Loucy (cell line): ENCODE results near the gene PROSER3.

ENCODE experiments used
- H2AFZ ChIP-seq: fragments of 200-600 bp; sonication (generic); 2 replicates; pipeline ENCODE4 v1.6.0; 2016; ENCODE audit warnings: antibody characterized with exemption, mild to moderate bottlenecking, low read length, moderate library complexity
- H3F3A ChIP-seq: fragments of 200-600 bp; 2 replicates; pipeline ENCODE4 v1.6.0; 2016; ENCODE audit warnings: antibody characterized with exemption, low read depth, mild to moderate bottlenecking
- H3K27me3 ChIP-seq: fragments of 200-600 bp; sonication (generic); 2 replicates; pipeline ENCODE4 v1.6.1; 2014; ENCODE audit warnings: low read length, mild to moderate bottlenecking; ENCODE audit not compliant: insufficient read depth, poor library complexity, severe bottlenecking
- H3K36me3 ChIP-seq: fragments of 200-600 bp; sonication (generic); 2 replicates; pipeline ENCODE4 v1.6.1; 2016; ENCODE audit warnings: low read length; ENCODE audit not compliant: insufficient read depth
- H3K4me1 ChIP-seq: fragments of 200-600 bp; sonication (generic); 2 replicates; pipeline ENCODE4 v1.5.1; 2014; ENCODE audit warnings: low read length, mild to moderate bottlenecking; ENCODE audit not compliant: insufficient read depth, poor library complexity, severe bottlenecking
- H3K4me2 ChIP-seq: fragments of 200-600 bp; sonication (generic); 2 replicates; pipeline ENCODE4 v1.6.0; 2014; ENCODE audit warnings: antibody characterized with exemption, low read length, low read depth, mild to moderate bottlenecking; ENCODE audit not compliant: poor library complexity, severe bottlenecking
- H3K4me3 ChIP-seq: fragments of 200-600 bp; sonication (generic); 2 replicates; pipeline ENCODE4 v1.5.1; 2014; ENCODE audit warnings: low read length, mild to moderate bottlenecking, mixed read lengths; ENCODE audit not compliant: poor library complexity, severe bottlenecking
- H3K79me2 ChIP-seq: fragments of 200-600 bp; sonication (generic); 2 replicates; pipeline ENCODE4 v1.6.1; 2014; ENCODE audit warnings: low read length; ENCODE audit not compliant: insufficient read depth
- H3K9ac ChIP-seq: fragments of 200-600 bp; sonication (generic); 2 replicates; pipeline ENCODE4 v1.6.0; 2014; ENCODE audit warnings: mild to moderate bottlenecking, low read depth, low read length, moderate library complexity; ENCODE audit not compliant: poor library complexity, severe bottlenecking
- H3K9me2 ChIP-seq: fragments of 200-600 bp; sonication (generic); replicated peaks from 2 replicates; pipeline ENCODE4 v1.6.1; 2016; ENCODE audit warnings: low read depth, low read length, mixed read lengths
- H3K9me3 ChIP-seq: fragments of 200-600 bp; sonication (generic); 2 replicates; pipeline ENCODE4 v1.6.1; 2014; ENCODE audit warnings: mild to moderate bottlenecking, antibody characterized with exemption, low read length, low read depth; ENCODE audit not compliant: insufficient read depth
- H4K20me1 ChIP-seq: fragments of 200-600 bp; sonication (generic); 2 replicates; pipeline ENCODE4 v1.6.0; 2014; ENCODE audit warnings: antibody characterized with exemption, low read length, mild to moderate bottlenecking; ENCODE audit not compliant: insufficient read depth, poor library complexity, severe bottlenecking
- EZH2phosphoT487 ChIP-seq: fragments of 200-600 bp; IDR thresholded peaks from 2 replicates; pipeline ENCODE4 v1.6.1; 2018; ENCODE audit warnings: antibody characterized with exemption, mild to moderate bottlenecking, moderate library complexity, borderline replicate concordance
- TF ChIP-seq, protein P1 (sequence below): fragments of 200-600 bp; sonication (generic); conservative IDR thresholded peaks from 2 replicates; pipeline ENCODE4 v1.5.1; 2014; ENCODE audit warnings: mild to moderate bottlenecking, antibody characterized with exemption, low read length

PROSER3 gene

DNA sequence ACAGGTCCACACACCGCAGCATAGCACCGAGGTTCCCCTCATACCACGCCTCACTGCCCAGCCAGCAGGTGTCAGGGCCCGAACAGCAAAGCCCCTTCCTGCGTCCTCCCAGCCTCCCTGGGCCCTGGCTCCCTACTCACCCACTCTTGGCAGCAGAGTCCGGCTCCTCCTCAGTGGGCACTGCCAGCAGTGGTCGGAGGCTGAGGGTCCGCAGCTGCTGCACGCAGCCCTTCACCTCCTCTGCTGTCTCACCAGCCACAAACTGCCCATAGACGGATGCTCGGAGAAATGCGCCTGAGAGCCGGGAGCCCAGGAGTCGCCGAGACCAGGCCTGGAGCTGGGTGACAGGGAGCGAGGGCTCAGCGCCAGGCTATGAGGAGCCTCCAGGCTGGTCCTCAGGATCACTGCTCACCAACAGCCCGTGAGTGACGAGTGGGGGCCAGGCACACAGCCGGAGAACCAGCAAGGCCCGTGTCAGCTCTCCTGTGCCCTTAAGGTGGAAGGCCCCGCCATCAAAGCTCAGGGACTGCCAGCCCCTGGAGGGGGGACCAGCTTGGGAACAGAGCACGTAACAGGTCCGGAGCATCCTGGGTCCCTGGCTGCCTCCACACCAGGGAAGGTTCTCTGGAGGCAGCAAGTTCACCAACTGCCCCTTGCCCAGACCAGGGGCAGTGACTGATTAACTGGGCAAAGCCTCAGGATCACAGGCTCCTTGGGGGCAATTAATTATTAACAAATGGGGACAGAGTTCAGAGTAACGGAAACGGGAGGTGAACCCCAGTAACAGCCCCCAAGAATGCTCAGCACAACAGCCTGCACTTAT lies 54.5 kb downstream of the PROSER3 start, which contains the start of gene PRODH2:
PRODH2 (minus strand) TSS at position 626 of the 823 bp plus-strand sequence; CDS start at position 586, 40 bp downstream.
- Histone ChIP-seq H3F3A (no peaks in the 10 kb centered on the region), H2AFZ (no peak within 1 kb of the TSS), H3K36me3 (no peaks in the 10 kb centered on the region), H3K79me2 (no peaks in the 10 kb centered on the region), H3K9ac (no peak within 1 kb of the TSS), H4K20me1 (no peaks in the 10 kb centered on the region), H3K4me3 (no peak within 1 kb of the TSS), H3K27me3 (no peaks in the 10 kb centered on the region), H3K4me1 (no peaks in the 10 kb centered on the region), H3K9me3 (no peaks in the 10 kb centered on the region), H3K9me2 (no peaks in the 10 kb centered on the region), H3K4me2 (no peak within 1 kb of the TSS)
- TF ChIP-seq, protein P1, sequence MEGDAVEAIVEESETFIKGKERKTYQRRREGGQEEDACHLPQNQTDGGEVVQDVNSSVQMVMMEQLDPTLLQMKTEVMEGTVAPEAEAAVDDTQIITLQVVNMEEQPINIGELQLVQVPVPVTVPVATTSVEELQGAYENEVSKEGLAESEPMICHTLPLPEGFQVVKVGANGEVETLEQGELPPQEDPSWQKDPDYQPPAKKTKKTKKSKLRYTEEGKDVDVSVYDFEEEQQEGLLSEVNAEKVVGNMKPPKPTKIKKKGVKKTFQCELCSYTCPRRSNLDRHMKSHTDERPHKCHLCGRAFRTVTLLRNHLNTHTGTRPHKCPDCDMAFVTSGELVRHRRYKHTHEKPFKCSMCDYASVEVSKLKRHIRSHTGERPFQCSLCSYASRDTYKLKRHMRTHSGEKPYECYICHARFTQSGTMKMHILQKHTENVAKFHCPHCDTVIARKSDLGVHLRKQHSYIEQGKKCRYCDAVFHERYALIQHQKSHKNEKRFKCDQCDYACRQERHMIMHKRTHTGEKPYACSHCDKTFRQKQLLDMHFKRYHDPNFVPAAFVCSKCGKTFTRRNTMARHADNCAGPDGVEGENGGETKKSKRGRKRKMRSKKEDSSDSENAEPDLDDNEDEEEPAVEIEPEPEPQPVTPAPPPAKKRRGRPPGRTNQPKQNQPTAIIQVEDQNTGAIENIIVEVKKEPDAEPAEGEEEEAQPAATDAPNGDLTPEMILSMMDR = no peak
- no peak for TF ChIP-seq EZH2phosphoT487

DNA sequence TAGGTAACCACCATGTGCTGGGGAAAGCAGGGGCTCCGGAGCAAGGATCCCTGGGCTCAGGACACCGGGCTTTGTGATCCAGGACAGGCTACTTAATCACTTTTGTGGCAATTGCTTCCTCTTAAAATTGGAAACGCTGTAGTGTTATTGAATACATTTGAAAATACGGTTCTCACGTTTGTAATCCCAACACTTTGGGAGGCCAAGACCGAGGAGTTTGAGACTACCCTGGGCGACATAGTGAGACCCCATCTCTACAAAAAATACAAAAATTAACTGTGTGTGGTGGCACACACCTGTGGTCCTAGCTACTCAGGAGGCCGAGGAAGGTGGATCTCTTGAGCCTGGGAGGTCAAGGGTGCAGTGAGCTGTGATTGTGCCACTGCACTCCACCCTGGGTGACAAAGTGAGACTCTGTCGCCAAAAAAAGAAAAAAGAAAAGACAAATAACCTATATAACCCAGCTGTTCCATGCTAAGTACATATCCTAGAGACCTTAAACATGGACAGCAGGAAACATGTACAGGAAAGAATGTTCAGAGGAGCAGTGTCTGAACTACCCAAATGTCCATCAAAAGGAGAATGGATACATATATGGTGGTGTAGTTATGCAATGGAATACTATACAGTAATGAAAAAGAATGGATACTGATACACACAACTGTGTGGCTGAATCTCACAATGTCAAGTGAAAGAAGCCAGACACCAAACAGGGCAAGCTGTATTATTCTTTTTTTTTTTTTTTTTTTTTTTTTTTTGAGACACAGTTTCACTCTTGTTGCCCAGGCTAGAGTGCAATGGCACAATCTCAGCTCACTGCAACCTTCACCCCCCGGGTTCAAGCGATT lies 55.3 kb downstream of the PROSER3 start:
- Histone ChIP-seq H3K9me3 (no peaks in the 10 kb centered on the region), H2AFZ (no peak overlapping the region), H3K9ac (no peak overlapping the region), H4K20me1 (no peaks in the 10 kb centered on the region), H3K27me3 (no peaks in the 10 kb centered on the region), H3K4me2 (no peak overlapping the region), H3K36me3 (no peaks in the 10 kb centered on the region), H3K4me1 (no peaks in the 10 kb centered on the region), H3F3A (no peaks in the 10 kb centered on the region), H3K9me2 (no peaks in the 10 kb centered on the region), H3K79me2 (no peaks in the 10 kb centered on the region), H3K4me3 (no peak overlapping the region)
- TF ChIP-seq, protein P1 = no peak
- TF ChIP-seq EZH2phosphoT487 = no peak

DNA sequence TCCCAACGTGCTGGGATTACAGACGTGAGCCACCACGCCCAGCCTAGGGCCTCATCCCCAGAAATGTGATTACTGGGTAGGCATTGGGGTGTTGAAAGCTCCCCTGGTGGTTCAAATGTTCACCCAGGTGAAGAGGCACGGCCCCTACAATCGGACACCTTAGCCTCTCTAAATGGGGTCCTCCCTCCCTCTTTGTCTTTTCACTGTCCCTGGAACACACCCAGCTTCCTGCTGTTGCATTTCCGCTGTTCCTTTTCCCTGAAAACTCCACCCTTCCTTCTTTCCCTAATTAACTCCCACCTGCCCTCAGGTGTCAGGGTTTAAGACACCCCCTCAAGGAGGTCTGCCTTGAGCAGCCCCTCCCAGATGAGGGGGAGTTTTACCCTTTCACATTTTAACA lies 58.3 kb downstream of the PROSER3 start:
- no peak overlapping the region for H3K4me2 ChIP-seq
- H3K36me3 ChIP-seq = no peaks in the 10 kb centered on the region
- TF ChIP-seq EZH2phosphoT487 = no peak
- TF ChIP-seq, protein P1 = no peak
- peaks cover 6% of the 10 kb centered on the region for H3K4me1 ChIP-seq
- H3K9ac ChIP-seq = no peak overlapping the region
- H3F3A ChIP-seq = no peaks in the 10 kb centered on the region
- H3K9me2 ChIP-seq = no peaks in the 10 kb centered on the region
- H3K4me3 ChIP-seq = no peak overlapping the region
- H2AFZ ChIP-seq = no peak overlapping the region
- H3K27me3 ChIP-seq = no peaks in the 10 kb centered on the region
- no peaks in the 10 kb centered on the region for H4K20me1 ChIP-seq
- H3K9me3 ChIP-seq = no peaks in the 10 kb centered on the region
- H3K79me2 ChIP-seq = no peaks in the 10 kb centered on the region
